GM21515 (cell line): ENCODE data around the gene TSPAN32.
A peak's percentile ranks its signal among the peaks of the same experiment; 100 is the strongest.

ENCODE experiments used
- ATAC-seq: cut with Tn5 transposase; IDR thresholded peaks from one replicate; pipeline ENCODE4 v1.9.1; 2021; ENCODE audit not compliant: unreplicated experiment

Gene TSPAN32

GRCh38 chr11:2301631-2302305, at the start of gene TSPAN32, which contains the start of gene C11orf21:
Gene TSPAN32, plus strand, starts transcription at chr11:2302013. Its CDS starts 137 bp downstream, at chr11:2302150.
Gene C11orf21, minus strand, starts transcription at chr11:2301918. Its CDS starts 110 bp downstream, at chr11:2301808.
- no peak for ATAC-seq

- ATAC-seq = no peak
These were observed 49.8 kb upstream of the TSPAN32 start for GRCh38 chr11:2252018-2252417.

- ATAC-seq = no peak
These were observed 45.4 kb upstream of the TSPAN32 start for GRCh38 chr11:2256293-2256913.

GRCh38 chr11:2256951-2257700, 44.7 kb upstream of the TSPAN32 start:
- no peak for ATAC-seq

- ATAC-seq = no peak
These were observed 43.0 kb upstream of the TSPAN32 start for GRCh38 chr11:2258501-2259465.

- ATAC-seq = no peak
These were observed 42.4 kb upstream of the TSPAN32 start for GRCh38 chr11:2259466-2259830.

- ATAC-seq = no peak
These were observed 41.8 kb upstream of the TSPAN32 start for GRCh38 chr11:2259897-2260451.

GRCh38 chr11:2260491-2261364, 41.1 kb upstream of the TSPAN32 start:
- ATAC-seq = no peak

GRCh38 chr11:2261436-2262230, 40.2 kb upstream of the TSPAN32 start:
- no peak for ATAC-seq

- ATAC-seq = no peak
These were observed 39.3 kb upstream of the TSPAN32 start for GRCh38 chr11:2262301-2263070.

GRCh38 chr11:2263071-2263565, 38.7 kb upstream of the TSPAN32 start:
- no peak for ATAC-seq

GRCh38 chr11:2263724-2264360, 38.0 kb upstream of the TSPAN32 start:
- ATAC-seq = no peak

GRCh38 chr11:2264366-2265053, 37.3 kb upstream of the TSPAN32 start:
- ATAC-seq = no peak

GRCh38 chr11:2265396-2265795, 36.4 kb upstream of the TSPAN32 start:
- peak; percentile 66 for ATAC-seq

- no peak for ATAC-seq
These were observed 35.8 kb upstream of the TSPAN32 start for GRCh38 chr11:2265854-2266585.
